Epithelial cell of proximal tubule (primary cell): ENCODE data around the gene FAM53A. TPM values are rescaled to one million over a fixed set of nuclear protein-coding genes. Genes with fewer than 3 reads are reported as not detected.
"Not testable (repeated sequence)": the region's sequence is repeated elsewhere in the genome, so short reads cannot be mapped to it uniquely, and the experiment has no call there.

ENCODE experiments used
- DNase-seq: peaks from one replicate; pipeline ENCODE4 v3.0.0-alpha.2; 2011; ENCODE audit warnings: low read depth
- H3K4me3 ChIP-seq: 2 replicates; pipeline ENCODE4 v1.5.1; 2011; ENCODE audit warnings: low read depth, mild to moderate bottlenecking, low read length
- total RNA-seq: library from RNA; depleted of rRNA; stranded (reverse); fragments of >200 nt; gene quantifications from 2 replicates; pipeline ENCODE4 v1.2.3, GENCODE V29; 2015
- TF ChIP-seq, protein P1 (sequence below): conservative IDR thresholded peaks from 2 replicates; pipeline ENCODE4 v1.5.1; 2012; ENCODE audit warnings: low read depth, mild to moderate bottlenecking, low read length

Gene FAM53A
- total RNA-seq, 1 donor from 2014 or later = 2.5 TPM

DNA sequence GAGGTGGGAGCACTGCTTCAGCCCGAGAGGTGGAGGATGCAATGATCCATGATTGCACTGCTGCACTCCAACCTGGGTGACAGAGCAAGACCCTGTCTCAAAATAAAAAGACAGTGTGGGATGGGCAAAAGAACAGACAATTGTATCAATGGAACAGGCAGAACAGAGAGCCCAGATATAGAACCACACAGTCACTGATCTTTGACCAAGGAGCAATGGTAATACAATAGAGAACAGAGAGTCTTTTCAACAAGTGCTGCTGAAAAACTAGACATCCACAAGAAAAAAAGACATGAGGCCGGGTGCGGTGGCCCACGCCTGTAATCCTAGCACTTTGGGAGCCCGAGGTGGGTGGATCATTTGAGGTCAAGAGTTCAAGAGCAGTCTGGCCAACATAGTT is 5.9 kb downstream of the FAM53A start:
- no peak overlapping the region for H3K4me3 ChIP-seq
- DNase-seq = no peak
- TF ChIP-seq, protein P1, sequence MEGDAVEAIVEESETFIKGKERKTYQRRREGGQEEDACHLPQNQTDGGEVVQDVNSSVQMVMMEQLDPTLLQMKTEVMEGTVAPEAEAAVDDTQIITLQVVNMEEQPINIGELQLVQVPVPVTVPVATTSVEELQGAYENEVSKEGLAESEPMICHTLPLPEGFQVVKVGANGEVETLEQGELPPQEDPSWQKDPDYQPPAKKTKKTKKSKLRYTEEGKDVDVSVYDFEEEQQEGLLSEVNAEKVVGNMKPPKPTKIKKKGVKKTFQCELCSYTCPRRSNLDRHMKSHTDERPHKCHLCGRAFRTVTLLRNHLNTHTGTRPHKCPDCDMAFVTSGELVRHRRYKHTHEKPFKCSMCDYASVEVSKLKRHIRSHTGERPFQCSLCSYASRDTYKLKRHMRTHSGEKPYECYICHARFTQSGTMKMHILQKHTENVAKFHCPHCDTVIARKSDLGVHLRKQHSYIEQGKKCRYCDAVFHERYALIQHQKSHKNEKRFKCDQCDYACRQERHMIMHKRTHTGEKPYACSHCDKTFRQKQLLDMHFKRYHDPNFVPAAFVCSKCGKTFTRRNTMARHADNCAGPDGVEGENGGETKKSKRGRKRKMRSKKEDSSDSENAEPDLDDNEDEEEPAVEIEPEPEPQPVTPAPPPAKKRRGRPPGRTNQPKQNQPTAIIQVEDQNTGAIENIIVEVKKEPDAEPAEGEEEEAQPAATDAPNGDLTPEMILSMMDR = no peak

DNA sequence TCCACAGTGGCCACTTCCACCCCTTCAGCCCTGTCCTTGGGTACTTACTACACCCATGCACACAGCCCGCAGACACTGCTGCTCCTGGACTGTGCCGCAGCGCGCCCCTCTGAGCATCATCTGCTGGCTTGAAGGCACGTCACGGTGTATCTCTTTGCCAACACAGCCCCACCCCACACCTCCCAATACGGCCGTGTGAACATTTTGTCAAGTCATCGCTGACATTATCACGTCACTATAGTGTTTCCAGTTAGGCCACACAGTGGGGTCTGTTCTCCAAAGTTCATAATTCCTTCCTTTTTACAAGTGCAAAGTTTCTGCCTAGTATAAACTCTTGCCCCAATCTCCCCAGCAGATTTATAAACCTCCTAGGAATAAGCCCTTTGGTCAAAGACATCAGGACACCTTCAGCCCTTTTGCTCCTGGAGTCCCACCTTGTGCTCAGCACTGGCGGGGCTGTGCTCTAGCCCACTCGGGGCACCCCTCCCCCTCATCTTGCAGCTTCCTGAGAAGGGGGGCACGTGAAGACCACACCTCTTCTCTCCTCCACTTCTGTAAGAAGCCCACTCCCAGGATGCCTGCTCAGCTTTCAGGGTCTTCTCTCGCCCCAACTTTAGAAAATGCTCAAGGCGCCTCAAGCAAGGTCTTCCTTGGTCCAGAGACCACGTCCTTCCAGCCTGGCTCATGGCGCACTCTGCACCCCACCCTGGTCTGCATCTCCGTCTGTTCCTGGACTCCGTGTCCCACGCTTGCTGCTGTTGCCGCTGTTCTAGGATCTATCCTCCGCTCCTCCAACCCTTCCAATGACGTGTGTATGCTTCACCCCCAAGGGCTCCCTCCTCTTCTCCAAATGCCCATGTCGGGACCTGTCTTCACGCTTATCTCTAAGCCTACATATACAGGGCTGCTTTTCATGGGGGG is 7.2 kb downstream of the FAM53A start:
- no peak overlapping the region for H3K4me3 ChIP-seq
- no peak for DNase-seq
- TF ChIP-seq, protein P1 = no peak

DNA sequence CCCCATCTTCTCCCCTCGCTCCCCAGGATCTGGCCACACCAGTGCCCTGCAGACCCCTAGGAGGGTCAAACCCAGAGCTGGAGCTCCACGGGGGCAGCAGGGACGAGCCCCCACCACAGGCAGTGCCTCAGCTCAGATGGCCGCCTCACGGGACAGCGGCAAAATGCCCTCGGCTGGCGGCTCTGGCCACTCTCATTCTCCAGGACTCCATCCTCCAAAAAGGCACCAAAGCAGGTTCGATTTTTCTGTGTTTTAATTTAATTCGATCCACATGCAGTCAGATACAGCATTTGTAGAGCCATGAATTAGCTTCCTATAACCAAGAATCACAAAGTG is 8.3 kb downstream of the FAM53A start:
- DNase-seq = no peak
- TF ChIP-seq, protein P1 = no peak
- no peak overlapping the region for H3K4me3 ChIP-seq

DNA sequence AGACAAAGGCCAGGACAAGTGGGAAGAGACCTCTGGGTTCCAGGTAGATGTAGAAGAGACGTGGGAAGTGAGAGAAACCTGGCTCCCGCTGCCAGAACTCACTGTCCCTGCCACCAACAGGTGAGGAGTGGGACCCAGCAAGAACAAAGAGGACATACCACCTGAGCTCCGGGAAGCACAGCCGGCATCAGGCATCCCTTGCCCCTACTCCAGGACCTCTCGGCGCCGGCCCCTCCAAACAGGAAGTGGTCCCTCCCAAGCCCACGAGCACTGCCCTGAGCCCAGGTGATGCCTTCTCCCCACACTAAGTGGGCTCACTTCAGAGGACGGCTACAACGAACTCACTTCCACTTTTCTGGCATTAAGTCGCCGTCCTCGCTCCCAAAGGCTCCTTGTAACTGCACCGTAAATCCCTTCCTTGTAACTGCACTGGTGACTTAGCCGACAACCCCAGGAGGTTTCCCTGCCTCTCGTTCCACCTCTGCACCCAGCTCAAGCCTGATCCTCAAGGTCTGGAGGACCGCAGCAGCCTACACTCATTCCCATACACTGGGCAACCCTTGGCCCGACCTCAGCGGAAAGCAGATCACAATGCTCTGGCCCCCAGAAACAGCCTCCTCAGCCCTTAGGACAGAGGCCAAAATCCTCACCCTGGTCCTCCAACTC is 8.8 kb downstream of the FAM53A start:
- TF ChIP-seq, protein P1 = no peak
- no peak for DNase-seq
- H3K4me3 ChIP-seq = no peak overlapping the region

DNA sequence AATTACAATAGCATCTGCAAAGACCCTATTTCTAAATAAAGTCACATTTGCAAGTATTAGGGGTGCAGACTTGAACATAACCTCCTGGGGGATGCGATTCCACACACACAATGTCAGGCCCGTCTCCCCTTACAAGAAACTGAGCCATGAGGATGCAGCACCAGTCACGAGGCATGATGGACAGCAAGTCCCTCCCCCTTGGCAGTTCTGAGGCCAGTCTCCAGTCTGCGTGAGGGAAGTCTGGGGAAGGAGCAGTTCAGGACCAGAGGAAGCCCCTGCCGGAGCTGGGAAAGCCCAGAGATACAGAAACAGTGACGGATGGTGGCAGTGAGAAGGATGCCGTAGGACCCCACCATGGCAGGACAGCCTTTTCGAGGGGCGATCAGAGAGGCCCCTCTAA is 9.4 kb downstream of the FAM53A start:
- no peak overlapping the region for H3K4me3 ChIP-seq
- TF ChIP-seq, protein P1 = no peak
- no peak for DNase-seq

DNA sequence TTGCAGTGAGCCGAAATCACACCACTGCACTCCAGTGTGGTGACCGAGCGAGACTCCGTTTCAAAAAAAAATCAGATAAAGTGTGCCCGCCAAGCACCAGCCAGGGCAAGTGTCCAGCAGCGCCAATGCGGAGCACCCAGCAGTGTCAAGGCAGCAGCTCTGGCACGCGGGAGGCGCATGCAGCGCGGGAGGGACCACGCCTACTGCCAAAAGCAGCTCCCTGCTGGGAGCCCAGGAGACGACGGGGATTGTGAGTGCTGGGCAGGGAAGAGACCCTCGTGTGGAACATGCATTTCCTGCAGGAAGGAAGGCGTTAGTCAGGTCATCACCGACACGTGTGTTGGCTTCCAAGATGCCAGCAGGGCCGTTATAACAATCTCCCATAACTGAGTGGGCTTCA is 10.4 kb downstream of the FAM53A start:
- H3K4me3 ChIP-seq = no peak overlapping the region
- no peak for DNase-seq
- TF ChIP-seq, protein P1 = no peak

DNA sequence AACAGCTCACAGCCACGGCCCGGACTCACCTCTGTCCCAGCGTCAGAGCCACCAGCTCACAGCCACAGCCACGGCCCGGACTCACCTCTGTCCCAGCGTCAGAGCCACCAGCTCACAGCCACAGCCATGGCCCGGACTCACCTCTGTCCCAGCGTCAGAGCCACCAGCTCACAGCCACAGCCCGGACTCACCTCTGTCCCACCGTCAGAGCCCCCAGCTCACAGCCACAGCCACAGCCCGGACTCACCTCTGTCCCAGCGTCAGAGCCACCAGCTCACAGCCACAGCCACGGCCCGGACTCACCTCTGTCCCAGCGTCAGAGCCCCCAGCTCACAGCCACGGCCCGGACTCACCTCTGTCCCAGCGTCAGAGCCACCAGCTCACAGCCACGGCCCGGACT is 13.1 kb downstream of the FAM53A start:
- H3K4me3 ChIP-seq, DNase-seq: not testable (repeated sequence)
